GM23338 (cell line): ENCODE data around the gene P4HA3. TPM values are rescaled to one million over a fixed set of nuclear protein-coding genes. Genes with fewer than 3 reads are reported as not detected.

Source experiments
- ATAC-seq: fragments of 200-7000 bp; cut with Tn5 transposase; 3 replicates; pipeline ENCODE4 v1.9.1; 2020
- DNase-seq: peaks from one replicate; pipeline ENCODE4 v3.0.0-alpha.2; 2015; ENCODE audit warnings: low spot score
- H2AFZ ChIP-seq: fragments of 200-600 bp; sonication (generic); 2 replicates; pipeline ENCODE4 v1.8.0; 2016; ENCODE audit warnings: antibody characterized with exemption, mild to moderate bottlenecking, moderate library complexity
- H3F3A ChIP-seq: fragments of 200-600 bp; sonication (generic); replicated peaks from 2 replicates; pipeline ENCODE4 v1.8.0; 2017; ENCODE audit warnings: antibody characterized with exemption, mixed run types, low read depth
- H3K27ac ChIP-seq: fragments of 200-600 bp; sonication (generic); 2 replicates; pipeline ENCODE4 v1.6.1; 2016; ENCODE audit warnings: low read depth
- H3K27me3 ChIP-seq: fragments of 200-600 bp; sonication (generic); 2 replicates; pipeline ENCODE4 v1.8.0; 2016; ENCODE audit warnings: mild to moderate bottlenecking, mixed run types, moderate library complexity; ENCODE audit not compliant: insufficient read depth
- H3K36me3 ChIP-seq: fragments of 200-600 bp; sonication (generic); 2 replicates; pipeline ENCODE4 v1.8.0; 2016; ENCODE audit warnings: mild to moderate bottlenecking; ENCODE audit not compliant: insufficient read depth
- H3K4me1 ChIP-seq: fragments of 200-600 bp; sonication (generic); 2 replicates; pipeline ENCODE4 v1.8.0; 2016; ENCODE audit warnings: mild to moderate bottlenecking, moderate library complexity; ENCODE audit not compliant: insufficient read depth
- H3K4me2 ChIP-seq: fragments of 200-600 bp; sonication (generic); 2 replicates; pipeline ENCODE4 v1.7.1; 2017; ENCODE audit warnings: mixed run types
- H3K4me3 ChIP-seq: fragments of 200-600 bp; sonication (generic); 2 replicates; pipeline ENCODE4 v1.6.1; 2016; ENCODE audit warnings: mixed run types
- H3K79me2 ChIP-seq: fragments of 200-600 bp; sonication (generic); replicated peaks from 2 replicates; pipeline ENCODE4 v1.8.0; 2017; ENCODE audit warnings: mild to moderate bottlenecking; ENCODE audit not compliant: insufficient read depth
- H3K9me2 ChIP-seq: fragments of 200-600 bp; sonication (generic); 2 replicates; pipeline ENCODE4 v1.8.0; 2017; ENCODE audit not compliant: insufficient read depth
- H4K20me1 ChIP-seq: fragments of 200-600 bp; sonication (generic); replicated peaks from 2 replicates; pipeline ENCODE4 v1.8.0; 2017; ENCODE audit warnings: mild to moderate bottlenecking; ENCODE audit not compliant: insufficient read depth
- H3K27ac Mint-ChIP-seq: 2 replicates; pipeline ENCODE4 v1.8.0; 2020; ENCODE audit warnings: inconsistent platforms, mild to moderate bottlenecking, moderate library complexity, mixed read lengths
- H3K27me3 Mint-ChIP-seq: 3 replicates; pipeline ENCODE4 v1.8.0; 2022; ENCODE audit warnings: low read depth, mild to moderate bottlenecking, moderate library complexity, mixed read lengths, inconsistent platforms; ENCODE audit not compliant: insufficient read depth, poor library complexity
- H3K36me3 Mint-ChIP-seq: 3 replicates; pipeline ENCODE4 v1.8.0; 2021; ENCODE audit warnings: low read depth, mild to moderate bottlenecking, inconsistent platforms, moderate library complexity, mixed read lengths
- H3K4me1 Mint-ChIP-seq: 3 replicates; pipeline ENCODE4 v1.8.0; 2020; ENCODE audit warnings: mild to moderate bottlenecking, inconsistent platforms, mixed read lengths
- H3K4me3 Mint-ChIP-seq: 3 replicates; pipeline ENCODE4 v1.8.0; 2021; ENCODE audit warnings: moderate library complexity, mild to moderate bottlenecking, inconsistent platforms, mixed read lengths
- H3K9me3 Mint-ChIP-seq: 3 replicates; pipeline ENCODE4 v1.8.0; 2020; ENCODE audit warnings: moderate library complexity, mild to moderate bottlenecking, inconsistent platforms, mixed read lengths
- ZNF114 ChIP-seq: fragments of 250-450 bp; sonication (Bioruptor Pico); IDR thresholded peaks from 2 replicates; pipeline ENCODE4 v1.5.0; 2020; ENCODE audit warnings: mild to moderate bottlenecking, moderate library complexity
- ZNF331 ChIP-seq: fragments of 250-450 bp; sonication (Bioruptor Pico); IDR thresholded peaks from 2 replicates; pipeline ENCODE4 v1.5.0; 2020; ENCODE audit warnings: low read depth, mild to moderate bottlenecking, moderate library complexity
- polyA plus RNA-seq: library from polyadenylated mRNA; unstranded; fragments of >200 nt; fragmentation: Nextera tagmentation; extraction: Ambion mirVana; gene quantifications from 2 replicates; pipeline ENCODE4 v1.2.1, GENCODE V29; 2016
- total RNA-seq: library from RNA; depleted of rRNA; stranded (reverse); fragments of >200 nt; shearing (Covaris generic); gene quantifications from 2 replicates; pipeline ENCODE4 v1.2.3, GENCODE V29; 2014
- TF ChIP-seq, protein P1 (sequence below): IDR thresholded peaks from one replicate; pipeline ENCODE4 v1.6.1; 2018; ENCODE audit warnings: antibody characterized with exemption; ENCODE audit not compliant: unreplicated experiment
- TF ChIP-seq, protein P2 (sequence below): fragments of 250-450 bp; sonication (Bioruptor Pico); IDR thresholded peaks from 2 replicates; pipeline ENCODE4 v1.5.0; 2020; ENCODE audit warnings: mild to moderate bottlenecking, moderate library complexity

P4HA3 gene
- total and polyA plus RNA-seq, 2 experiments from 2014 or later = 0.08 TPM; not detected in 1

- no peak for ATAC-seq
- Mint-ChIP-seq H3K9me3 (no peaks in the 10 kb centered on the region), H3K27me3 (peaks cover 10% of the 10 kb centered on the region), H3K36me3 (no peaks in the 10 kb centered on the region), H3K4me3 (no peak overlapping the region), H3K4me1 (peaks cover 6% of the 10 kb centered on the region), H3K27ac (no peak overlapping the region)
- Histone ChIP-seq H3K27ac (no peak overlapping the region), H3F3A (no peaks in the 10 kb centered on the region), H3K4me3 (no peak overlapping the region), H3K4me1 (no peaks in the 10 kb centered on the region), H2AFZ (no peak overlapping the region), H4K20me1 (no peaks in the 10 kb centered on the region), H3K4me2 (no peak overlapping the region), H3K9me2 (no peaks in the 10 kb centered on the region), H3K36me3 (no peaks in the 10 kb centered on the region), H3K27me3 (peaks cover 29% of the 10 kb centered on the region), H3K79me2 (no peaks in the 10 kb centered on the region)
- TF ChIP-seq ZNF114 (CRISPR knock-in tag) = no peak
- no peak for TF ChIP-seq ZNF331 (CRISPR knock-in tag)
- TF ChIP-seq, protein P1, sequence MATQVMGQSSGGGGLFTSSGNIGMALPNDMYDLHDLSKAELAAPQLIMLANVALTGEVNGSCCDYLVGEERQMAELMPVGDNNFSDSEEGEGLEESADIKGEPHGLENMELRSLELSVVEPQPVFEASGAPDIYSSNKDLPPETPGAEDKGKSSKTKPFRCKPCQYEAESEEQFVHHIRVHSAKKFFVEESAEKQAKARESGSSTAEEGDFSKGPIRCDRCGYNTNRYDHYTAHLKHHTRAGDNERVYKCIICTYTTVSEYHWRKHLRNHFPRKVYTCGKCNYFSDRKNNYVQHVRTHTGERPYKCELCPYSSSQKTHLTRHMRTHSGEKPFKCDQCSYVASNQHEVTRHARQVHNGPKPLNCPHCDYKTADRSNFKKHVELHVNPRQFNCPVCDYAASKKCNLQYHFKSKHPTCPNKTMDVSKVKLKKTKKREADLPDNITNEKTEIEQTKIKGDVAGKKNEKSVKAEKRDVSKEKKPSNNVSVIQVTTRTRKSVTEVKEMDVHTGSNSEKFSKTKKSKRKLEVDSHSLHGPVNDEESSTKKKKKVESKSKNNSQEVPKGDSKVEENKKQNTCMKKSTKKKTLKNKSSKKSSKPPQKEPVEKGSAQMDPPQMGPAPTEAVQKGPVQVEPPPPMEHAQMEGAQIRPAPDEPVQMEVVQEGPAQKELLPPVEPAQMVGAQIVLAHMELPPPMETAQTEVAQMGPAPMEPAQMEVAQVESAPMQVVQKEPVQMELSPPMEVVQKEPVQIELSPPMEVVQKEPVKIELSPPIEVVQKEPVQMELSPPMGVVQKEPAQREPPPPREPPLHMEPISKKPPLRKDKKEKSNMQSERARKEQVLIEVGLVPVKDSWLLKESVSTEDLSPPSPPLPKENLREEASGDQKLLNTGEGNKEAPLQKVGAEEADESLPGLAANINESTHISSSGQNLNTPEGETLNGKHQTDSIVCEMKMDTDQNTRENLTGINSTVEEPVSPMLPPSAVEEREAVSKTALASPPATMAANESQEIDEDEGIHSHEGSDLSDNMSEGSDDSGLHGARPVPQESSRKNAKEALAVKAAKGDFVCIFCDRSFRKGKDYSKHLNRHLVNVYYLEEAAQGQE = no peak
- TF ChIP-seq, protein P2, sequence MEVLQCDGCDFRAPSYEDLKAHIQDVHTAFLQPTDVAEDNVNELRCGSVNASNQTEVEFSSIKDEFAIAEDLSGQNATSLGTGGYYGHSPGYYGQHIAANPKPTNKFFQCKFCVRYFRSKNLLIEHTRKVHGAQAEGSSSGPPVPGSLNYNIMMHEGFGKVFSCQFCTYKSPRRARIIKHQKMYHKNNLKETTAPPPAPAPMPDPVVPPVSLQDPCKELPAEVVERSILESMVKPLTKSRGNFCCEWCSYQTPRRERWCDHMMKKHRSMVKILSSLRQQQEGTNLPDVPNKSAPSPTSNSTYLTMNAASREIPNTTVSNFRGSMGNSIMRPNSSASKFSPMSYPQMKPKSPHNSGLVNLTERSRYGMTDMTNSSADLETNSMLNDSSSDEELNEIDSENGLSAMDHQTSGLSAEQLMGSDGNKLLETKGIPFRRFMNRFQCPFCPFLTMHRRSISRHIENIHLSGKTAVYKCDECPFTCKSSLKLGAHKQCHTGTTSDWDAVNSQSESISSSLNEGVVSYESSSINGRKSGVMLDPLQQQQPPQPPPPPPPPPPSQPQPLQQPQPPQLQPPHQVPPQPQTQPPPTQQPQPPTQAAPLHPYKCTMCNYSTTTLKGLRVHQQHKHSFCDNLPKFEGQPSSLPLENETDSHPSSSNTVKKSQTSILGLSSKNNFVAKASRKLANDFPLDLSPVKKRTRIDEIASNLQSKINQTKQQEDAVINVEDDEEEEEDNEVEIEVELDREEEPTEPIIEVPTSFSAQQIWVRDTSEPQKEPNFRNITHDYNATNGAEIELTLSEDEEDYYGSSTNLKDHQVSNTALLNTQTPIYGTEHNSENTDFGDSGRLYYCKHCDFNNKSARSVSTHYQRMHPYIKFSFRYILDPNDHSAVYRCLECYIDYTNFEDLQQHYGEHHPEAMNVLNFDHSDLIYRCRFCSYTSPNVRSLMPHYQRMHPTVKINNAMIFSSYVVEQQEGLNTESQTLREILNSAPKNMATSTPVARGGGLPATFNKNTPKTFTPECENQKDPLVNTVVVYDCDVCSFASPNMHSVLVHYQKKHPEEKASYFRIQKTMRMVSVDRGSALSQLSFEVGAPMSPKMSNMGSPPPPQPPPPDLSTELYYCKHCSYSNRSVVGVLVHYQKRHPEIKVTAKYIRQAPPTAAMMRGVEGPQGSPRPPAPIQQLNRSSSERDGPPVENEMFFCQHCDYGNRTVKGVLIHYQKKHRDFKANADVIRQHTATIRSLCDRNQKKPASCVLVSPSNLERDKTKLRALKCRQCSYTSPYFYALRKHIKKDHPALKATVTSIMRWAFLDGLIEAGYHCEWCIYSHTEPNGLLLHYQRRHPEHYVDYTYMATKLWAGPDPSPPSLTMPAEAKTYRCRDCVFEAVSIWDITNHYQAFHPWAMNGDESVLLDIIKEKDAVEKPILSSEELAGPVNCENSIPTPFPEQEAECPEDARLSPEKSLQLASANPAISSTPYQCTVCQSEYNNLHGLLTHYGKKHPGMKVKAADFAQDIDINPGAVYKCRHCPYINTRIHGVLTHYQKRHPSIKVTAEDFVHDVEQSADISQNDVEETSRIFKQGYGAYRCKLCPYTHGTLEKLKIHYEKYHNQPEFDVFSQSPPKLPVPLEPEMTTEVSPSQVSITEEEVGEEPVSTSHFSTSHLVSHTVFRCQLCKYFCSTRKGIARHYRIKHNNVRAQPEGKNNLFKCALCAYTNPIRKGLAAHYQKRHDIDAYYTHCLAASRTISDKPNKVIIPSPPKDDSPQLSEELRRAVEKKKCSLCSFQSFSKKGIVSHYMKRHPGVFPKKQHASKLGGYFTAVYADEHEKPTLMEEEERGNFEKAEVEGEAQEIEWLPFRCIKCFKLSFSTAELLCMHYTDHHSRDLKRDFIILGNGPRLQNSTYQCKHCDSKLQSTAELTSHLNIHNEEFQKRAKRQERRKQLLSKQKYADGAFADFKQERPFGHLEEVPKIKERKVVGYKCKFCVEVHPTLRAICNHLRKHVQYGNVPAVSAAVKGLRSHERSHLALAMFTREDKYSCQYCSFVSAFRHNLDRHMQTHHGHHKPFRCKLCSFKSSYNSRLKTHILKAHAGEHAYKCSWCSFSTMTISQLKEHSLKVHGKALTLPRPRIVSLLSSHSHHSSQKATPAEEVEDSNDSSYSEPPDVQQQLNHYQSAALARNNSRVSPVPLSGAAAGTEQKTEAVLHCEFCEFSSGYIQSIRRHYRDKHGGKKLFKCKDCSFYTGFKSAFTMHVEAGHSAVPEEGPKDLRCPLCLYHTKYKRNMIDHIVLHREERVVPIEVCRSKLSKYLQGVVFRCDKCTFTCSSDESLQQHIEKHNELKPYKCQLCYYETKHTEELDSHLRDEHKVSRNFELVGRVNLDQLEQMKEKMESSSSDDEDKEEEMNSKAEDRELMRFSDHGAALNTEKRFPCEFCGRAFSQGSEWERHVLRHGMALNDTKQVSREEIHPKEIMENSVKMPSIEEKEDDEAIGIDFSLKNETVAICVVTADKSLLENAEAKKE (CRISPR knock-in tag) = no peak
- DNase-seq = no peak
Measured at GRCh38 chr11:74307434-74307833, 4.0 kb downstream of the P4HA3 start.
